MV-4-11 (cell line): ENCODE measurements around the gene EPN1.
A peak's percentile ranks its signal among the peaks of the same experiment; 100 is the strongest.

ENCODE experiments used
- DNase-seq: peaks from one replicate; lab custom pipeline; 2025; lab: John Stamatoyannopoulos, UW

Gene EPN1

DNA sequence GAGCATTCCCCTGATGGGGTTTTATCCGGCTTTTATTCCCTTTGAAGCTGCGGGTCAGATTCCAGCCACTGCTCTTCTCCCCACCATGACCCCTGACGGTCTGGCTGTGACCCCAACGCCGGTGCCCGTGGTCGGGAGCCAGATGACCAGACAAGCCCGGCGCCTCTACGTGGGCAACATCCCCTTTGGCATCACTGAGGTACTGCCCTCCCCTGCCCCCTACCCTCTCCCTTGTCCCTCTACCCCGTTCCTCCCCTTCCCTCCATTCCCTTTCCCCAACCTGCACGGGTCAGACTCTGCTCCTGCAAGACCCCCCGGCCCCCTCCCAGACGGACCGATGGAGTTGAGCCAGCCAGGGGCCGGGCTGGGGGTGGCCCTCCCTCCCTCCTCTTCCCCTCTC lies 14.0 kb upstream of the EPN1 start:
- no peak for DNase-seq

DNA sequence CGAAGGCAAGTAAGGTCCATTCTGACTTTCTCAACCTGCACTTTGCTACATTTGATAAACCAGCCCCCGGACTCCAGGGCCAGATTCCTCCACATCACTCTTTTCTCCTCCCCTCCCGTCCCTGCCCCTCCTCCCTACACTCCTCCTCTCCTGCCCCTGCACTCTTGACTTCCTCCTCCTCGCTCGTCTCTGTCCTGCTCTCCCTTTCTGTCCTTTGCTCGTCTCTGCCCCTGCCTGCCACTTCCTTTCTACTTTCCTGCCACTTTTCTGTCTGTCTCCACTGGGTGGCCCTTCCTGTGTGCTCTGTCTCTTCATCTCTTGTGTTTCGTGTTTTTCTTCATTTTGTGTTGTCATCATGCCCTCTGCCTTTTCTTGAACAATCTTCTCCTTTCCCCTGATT lies 13.2 kb upstream of the EPN1 start:
- DNase-seq = peak; percentile 26

DNA sequence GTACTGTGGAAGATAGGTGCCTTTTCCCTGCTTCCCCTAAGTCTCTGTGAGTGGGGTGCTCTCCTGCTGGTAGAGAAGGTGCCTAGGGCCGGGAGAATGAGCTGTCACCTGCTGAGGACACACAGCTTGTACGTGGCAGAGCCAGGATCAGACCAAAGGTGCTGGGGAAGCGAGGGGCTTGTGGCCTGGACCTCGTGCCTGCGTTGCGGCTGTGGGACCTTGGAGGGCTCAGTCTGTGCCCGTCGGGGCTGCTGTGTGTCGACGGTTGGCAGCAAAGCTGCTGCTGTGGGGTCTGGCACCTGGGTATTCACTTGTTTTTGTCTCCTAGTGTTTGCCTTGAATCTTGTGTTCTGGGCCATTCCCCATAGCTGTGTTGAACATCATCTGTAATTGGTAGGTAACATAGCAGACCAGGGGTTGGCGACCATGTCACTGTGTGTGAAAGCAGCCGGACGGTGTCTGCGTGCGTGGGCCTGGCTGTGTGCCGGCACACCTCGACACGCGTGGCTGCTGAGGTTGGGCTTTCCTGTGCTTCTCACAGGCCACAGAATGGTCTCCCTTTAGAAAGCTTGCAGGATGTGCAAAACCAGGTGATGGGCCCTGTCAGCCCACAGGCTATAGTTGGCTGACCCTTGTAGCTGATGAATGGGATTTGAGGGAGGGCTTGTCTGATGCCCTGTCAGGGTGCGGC lies 11.0 kb upstream of the EPN1 start:
- DNase-seq = no peak

DNA sequence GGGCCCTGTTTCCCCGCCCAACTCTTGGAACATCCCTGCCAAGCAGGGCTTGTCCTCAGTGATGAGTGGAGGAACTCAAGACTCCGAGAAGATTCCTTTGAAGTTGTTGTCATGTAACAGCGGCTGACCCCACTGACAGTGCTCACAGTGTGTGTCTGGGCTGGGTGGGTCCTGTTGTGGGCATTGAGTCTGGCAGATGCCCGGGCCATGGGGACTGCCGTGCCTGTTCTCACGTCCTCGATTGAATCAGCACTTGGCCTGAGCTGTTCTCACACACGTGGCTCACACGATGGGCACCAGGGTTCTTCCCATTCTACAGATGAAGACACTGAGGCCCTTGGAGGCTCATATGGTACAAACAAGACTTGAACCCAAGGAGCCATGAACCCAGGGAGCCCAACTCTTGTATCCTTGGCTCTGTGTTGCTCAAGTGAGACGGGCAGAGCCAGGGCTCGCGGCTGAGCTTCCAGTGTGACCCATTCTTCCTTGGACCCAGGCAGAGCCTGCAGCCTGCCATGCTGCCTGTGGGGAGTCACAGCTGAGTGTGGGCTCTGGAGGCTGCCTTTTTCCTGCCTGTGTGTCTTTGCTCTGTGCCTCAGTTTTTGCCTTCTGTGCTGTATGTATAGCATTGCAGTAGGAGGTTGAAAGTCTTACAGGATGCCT lies 8.6 kb upstream of the EPN1 start:
- no peak for DNase-seq

DNA sequence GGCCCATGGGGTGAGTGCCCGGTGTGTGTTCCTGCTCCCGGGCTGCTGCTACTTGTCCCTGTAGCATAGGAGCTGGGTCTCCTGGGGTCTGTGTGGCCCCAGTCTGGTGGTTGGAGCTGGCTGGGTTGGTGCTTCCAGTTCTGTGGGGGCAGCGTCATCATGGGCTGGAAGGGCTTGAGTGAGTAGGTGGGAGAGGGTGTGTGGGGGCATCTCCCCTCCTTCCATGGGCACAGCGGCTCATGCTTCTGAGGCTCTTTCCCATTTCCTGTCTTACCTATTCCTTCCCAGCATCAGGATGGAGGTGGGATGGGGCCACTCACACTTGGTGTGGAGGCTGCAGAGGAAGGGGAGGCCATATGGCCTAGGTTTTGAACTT lies 8.0 kb upstream of the EPN1 start:
- DNase-seq = no peak

DNA sequence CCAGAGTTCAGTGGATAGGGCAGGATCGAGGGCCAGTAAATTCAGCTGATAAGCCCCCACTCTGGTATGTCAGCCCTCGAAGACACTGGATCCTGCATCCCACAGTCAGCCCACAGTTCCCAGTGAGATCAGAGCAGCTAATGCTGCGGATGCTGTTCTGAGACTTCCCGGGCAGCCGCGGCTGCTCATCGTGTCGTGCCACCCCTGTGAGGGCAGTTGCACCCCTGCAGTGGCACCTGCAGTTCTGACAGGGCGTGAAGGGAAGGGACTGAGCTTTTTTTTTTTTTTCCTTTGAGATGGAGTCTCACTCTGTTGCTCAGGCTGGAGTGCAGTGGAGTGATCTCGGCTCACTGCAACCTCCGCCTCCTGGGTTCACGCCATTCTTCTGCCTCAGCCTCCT lies 7.5 kb upstream of the EPN1 start:
- no peak for DNase-seq

DNA sequence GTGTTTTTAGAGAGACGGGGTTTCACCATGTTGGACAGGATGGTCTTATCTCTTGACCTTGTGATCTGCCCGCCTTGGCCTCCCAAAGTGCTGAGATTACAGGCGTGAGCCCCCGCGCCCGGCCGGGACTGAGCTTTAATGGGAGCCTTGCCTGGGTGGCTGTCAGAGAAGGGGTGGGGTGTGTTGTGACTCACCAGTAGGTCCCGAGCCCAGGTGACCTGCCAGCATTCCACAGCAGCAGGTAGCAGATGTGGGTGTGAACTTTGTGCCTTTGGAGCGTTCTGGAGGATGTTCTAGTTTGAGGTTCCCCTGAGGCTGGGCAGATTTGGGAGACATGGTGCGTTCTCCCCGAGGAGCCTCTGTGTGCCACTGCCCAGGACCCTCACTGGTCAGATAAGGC lies 7.1 kb upstream of the EPN1 start:
- DNase-seq = no peak

DNA sequence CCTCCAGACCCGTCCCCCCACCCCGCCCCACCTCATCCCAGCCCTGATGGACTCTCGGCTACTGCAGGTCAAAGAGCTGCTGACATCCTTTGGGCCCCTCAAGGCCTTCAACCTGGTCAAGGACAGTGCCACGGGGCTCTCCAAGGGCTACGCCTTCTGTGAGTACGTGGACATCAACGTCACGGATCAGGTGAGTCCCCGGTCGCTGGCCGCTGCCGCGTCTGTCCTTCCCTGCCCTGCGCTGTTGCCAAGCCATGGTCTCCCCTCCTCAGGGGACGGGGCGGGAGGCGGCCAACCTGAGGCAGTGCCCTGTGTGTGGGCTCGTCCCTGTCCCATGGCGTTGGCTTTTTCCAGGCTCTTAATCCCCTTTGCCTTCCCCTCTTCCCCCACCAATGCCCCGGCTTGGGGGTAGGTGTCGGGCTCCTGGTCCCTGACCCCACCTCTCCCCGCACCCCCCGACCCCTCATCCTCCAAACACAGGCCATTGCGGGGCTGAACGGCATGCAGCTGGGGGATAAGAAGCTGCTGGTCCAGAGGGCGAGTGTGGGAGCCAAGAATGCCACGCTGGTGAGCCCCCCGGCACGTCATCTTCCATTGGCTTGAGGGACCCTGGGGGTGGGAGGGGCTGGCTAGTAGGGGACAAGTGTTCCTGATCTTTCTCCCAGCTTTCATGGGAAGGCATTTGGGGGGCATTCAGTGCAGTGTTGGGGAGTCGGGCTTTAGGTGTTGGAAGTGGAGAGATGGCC lies 6.2 kb upstream of the EPN1 start:
- no peak for DNase-seq

DNA sequence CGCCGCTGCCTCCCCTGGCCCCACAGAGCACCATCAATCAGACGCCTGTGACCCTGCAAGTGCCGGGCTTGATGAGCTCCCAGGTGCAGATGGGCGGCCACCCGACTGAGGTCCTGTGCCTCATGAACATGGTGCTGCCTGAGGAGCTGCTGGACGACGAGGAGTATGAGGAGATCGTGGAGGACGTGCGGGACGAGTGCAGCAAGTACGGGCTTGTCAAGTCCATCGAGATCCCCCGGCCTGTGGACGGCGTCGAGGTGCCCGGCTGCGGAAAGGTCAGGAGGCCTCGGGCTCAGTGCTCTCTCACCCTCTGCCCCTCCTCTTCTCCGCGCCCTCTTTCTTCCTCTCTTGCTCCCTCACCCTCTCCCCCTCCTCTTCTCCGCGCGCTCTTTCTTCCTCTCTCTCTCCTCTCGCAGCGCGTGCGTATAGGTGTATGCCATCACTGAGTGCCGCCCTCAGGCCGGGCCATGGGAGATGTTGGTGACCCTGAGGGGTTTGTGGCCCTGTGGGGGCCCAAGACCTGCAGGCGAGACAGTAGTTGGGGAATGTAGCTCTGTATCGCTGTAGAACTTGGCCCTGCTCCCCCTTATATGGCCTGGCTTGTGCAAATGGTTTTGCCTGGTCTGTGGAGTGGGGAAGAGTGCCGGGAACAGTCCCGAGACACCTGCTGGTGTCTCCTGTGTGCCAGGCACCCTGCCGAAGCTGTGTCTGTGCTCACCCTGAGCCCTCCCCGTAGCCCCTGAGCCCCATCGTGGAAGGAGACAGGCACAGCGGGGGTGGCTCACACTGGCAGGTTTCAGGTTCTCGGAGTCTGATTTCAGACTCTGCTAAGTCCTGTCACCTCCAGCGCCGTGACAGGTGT lies 5.4 kb upstream of the EPN1 start:
- DNase-seq = no peak

DNA sequence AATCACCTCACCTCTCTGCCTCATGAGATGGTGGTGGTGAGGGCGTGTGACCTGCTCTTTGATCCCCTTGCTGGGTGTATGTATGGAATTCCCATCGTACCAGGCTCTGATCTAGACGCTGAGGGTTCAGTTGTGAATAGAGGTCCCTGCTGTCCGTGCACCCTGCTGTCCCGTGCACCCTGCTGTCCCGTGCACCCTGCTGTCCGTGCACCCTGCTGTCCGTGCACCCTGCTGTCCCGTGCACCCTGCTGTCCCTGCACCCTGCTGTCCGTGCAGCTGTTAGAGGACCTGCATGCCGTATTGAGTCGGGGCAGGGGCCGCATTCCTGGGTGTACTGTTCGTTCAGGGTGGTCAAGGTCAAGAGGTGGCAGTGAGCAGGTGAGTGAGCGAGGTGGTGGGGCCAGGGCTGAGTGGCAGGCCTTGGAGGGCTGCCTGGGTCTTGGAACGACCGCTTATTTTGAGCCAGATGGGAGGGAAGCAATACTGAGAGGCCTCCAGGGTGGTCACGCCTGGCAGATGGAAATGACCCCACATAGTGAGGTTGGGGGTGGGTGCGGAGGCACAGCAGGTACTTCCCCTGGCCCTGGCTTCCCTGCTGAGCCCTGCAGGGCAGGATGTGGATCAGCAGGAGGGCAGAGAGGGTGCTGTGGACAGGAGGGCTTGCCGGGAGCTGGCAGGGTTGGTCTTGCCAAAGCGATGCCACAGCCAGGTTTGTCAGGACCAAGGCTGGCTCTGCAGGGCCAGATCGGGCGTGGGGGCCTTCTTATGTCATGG lies 4.6 kb upstream of the EPN1 start:
- no peak for DNase-seq

DNA sequence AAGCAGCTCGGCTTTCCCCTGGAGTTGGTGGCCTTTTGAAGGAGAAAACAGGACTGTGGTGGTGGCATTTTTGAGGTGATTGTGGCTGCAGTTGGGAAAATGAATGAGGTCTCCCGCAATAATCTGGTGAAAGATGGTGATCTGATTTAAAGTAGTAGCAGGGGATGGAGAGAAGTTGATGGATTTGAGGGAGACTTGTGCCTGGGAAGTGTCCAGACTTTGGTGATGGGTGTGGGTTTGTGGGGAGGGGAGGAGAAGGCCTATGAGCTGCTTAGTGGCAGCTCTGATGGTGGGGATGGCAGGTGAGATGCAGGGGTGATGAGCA lies 4.0 kb upstream of the EPN1 start:
- no peak for DNase-seq

DNA sequence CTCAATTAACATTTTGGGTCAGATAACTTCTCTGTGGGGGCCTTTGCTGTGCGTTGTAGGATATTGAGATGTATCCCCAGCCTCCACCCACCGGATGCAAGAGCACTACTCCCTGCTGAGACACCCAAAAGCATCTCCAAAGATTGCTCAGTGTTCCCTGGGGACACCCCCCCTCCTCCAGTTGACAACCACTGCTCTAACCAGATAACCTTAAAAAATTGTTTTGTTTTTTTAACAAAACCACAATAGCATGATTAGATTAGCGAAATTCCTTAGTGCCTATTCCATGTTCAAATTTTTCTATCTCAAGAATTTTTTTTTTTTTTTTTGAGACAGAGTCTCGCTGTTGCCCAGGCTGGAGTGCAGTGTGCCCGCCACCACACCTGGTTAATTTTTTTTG lies 2.6 kb upstream of the EPN1 start:
- DNase-seq = no peak

DNA sequence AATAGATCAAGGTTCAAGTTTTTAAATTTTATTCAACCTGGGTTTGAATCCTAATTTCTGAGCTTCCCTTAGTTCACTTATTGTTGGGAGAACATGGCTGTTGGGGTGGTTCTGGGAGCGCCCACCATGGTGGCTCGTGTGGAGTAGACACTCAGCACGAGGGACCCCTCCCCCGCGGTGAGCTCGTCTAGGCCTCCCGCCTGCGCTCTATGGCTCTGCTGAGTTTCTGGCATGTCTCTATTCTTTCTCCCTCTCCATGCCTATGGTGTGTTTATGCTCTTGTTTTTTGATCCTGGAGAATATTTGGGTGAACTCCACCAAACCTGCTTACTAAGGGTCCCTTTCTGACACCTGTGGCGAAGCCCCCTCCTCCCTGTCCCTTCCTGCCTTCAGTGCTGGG lies 1.6 kb upstream of the EPN1 start:
- DNase-seq = no peak

DNA sequence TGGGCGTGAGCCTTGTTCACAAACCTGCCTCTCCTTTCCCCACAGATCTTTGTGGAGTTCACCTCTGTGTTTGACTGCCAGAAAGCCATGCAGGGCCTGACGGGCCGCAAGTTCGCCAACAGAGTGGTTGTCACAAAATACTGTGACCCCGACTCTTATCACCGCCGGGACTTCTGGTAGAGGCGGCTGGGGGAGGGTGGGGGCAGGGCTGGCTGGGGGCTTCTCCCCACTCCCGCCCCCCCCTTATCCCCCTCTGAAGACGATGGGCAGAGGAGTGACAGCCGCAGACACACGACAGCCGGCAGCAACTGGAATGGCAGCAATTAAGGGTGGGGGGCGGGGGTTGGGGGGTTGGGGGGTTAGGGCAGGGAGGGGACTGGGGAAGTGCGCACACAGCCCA lies 1.1 kb upstream of the EPN1 start:
- DNase-seq = no peak

DNA sequence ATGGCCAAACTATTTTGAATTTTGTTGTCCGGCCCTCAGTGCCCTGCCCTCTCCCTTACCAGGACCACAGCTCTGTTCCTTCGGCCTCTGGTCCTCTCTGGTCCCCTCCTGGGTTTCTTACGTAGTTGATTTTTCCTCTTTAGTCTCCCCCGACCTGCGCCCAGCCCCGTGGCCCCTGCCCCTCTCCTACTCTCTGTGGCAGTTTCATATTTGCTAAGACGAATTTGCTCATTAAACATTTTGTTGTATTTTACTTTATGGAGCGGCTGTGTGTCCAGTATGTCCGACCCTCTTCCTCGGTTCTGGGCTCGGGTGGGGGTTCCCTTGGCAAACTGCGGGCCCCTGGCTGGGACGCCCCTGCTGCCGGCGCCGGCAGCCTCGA lies 576 bp upstream of the EPN1 start:
- DNase-seq = no peak

DNA sequence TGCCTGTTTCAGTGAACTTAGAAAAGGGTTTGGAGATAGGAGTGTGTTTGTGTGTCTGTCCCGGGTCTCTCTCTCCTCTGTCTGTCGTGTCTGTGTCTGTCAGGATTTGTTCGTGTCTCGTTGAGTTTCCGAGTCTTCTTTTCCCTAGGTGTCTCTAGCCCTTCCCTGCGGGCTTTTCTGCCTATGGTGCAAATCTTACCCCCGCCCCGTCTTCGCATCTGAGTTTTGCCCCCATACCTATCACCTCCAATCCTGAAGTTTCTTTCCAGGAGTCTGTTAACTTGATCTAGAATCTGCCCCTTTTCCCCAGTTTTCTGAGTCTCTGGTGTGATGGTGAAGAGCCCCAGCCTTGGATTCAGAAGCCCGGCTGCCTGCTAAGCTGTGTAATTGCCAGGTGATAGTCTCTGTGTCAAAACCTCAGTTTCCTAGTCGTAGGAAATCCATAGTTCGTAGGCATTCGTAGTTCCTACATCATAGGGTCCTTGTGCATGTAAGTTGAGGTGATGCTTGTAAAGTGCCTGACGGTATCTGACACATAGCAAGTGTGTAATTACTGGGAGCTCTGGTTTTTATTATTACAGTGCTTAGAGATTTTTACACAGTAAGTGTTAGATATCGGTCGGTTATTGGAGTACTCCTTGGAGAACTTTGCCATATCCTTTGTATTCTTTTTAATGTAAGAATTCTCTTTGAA lies 782 bp downstream of the EPN1 start:
- no peak for DNase-seq

DNA sequence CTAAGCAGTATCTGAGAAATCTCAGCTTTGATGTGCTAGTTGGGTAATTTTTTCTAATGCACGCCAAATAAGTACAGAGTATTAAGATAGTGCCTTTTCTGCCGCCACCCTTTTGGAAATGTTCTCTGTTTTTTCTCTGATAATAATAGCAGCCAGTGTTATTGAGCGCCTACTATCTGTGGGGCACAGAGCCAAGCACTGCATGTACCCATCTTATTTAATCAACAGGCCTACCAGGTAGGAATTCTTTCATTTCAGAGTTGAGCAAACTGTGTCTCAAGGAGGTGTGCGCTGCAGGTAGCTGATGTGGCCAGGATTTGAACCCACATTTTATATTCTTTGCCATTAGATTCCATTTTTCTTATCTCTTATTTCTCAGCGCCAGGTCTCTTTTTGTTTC lies 1.4 kb downstream of the EPN1 start:
- no peak for DNase-seq

DNA sequence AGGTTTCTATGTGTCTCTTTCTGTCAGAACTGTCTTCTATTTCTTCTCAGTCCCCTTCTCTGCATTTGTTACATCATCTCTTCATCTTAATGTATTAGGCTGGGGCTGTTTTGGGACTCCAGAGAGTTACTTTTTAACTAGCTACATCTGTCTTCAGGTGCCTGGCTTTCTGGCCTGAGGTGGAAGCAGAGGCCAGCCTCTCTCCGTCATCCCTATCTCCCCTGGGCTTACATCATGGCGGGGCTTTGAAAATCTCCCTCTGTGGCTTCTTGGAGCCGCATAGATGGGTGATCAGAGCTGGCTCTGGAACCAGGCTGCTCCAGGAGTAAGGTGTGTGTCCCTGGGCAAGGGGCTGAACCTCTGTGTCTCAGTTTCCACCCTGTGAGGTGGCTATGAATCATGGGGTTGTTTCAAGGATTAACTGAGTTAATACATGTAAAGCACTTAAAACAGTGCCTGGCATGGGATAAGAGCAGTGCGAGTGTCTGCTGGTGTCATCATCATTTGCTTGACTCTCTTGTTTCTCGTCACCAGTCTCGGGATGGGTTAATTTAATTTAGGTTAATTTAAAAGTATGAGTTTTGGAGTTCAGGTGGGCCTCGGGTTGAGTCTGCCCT lies 2.0 kb downstream of the EPN1 start:
- no peak for DNase-seq

DNA sequence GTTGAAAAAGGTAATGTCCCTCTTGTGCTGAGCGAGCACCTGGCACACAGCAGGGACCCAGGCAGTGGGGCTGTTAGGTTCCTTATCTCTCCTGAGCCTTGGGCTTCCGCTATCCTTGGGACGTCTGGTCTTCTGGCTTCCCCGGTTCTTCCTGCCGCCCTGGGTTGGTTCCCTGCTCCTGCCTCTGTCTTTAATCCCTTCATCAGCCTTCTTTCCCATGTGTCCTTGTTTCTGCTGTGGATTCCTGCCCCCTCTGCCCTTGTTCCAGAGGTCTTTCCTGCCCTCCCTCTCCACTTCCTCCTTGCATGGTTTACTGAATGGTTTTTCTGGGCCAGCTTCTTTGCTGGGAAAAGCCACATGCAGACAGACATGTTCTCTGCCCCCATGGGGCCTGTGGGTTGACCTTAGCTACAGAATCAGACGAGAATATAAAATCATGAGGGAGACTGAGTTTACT lies 2.6 kb downstream of the EPN1 start:
- DNase-seq = peak; percentile 66

DNA sequence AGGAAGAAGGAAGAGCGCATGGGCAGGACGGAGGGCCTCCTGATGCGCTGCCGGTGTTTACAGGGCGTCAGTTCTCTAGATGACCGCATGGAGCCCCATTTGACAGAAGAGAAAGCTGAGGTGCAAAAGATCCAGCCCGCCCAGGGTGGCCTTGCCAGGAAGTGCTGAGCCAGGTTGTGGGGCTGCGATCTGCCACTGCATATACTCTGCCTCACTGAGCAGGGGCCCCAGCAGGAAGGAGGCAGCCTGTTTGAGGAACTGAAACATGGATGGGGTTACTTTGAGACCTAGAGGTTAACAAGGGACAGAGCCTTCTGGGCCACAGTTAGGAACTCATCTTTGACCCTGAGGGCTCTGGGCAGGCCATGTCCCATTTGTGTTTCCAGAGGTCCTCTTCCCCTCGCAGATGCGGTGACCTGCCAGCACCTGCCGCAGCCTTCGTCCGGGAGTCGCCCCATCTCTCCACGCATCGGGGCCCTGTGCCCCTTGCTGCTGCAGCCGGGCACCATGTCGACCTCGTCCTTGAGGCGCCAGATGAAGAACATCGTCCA lies 3.2 kb downstream of the EPN1 start:
- peak; percentile 100 for DNase-seq
